Measurements from ENCODE around the gene CPXM1. TPM values are rescaled to one million over a fixed set of nuclear protein-coding genes. Genes with fewer than 3 reads are reported as not detected.
A peak's percentile ranks its signal among the peaks of the same experiment; 100 is the strongest.

Gene CPXM1
- total and polyA plus RNA-seq, 9 of the 15 experiments (the other 6 are each of a cell fraction or from before 2014, with no cell fraction given) = 0.04 to 1.1 (median 0.37) TPM; not detected in 2

GRCh38 chr20:2835331-2835796 lies 34.9 kb upstream of the CPXM1 start:
- CTCF ChIA-PET (ENCODE audit: low intra/inter-chr PET ratio) = no interaction called here
- BruUV-seq (replicated peaks) = no TSS peak
- in situ Hi-C loops (cut with MboI) = no loop called here

More at GRCh38 chr20:2835331-2835796, 34.9 kb upstream of the CPXM1 start:
- H2AFZ ChIP-seq (ENCODE audit: low read depth, low read length) = no peak overlapping the region
- 33% methylated on average over 5 of the region's 6 CpGs for WGBS (ENCODE audit: insufficient coverage, low coverage, missing lambda C conversion rate)
- intact Hi-C loops (cut with micrococcal nuclease) = no loop called here
- no peaks in the 10 kb centered on the region for H3K27me3 ChIP-seq (ENCODE audit: control insufficient read depth in 2 of 2, insufficient read depth in 2 of 2, low read length in 2 of 2)
- DNase-seq (ENCODE audit: extremely low read depth in 1 of 4, low spot score in 3 of 4) = peak in 1 of 4 experiments; percentile 1
- no peaks in the 10 kb centered on the region for H4K20me1 ChIP-seq (replicated peaks; ENCODE audit: control insufficient read depth, insufficient read depth, low read length)
- no peak overlapping the region for H3K4me3 ChIP-seq
- H3K9ac ChIP-seq (ENCODE audit: insufficient read depth in 1 of 2, low read depth in 2 of 2, low read length in 2 of 2) = no peak overlapping the region
- H3K4me2 ChIP-seq (ENCODE audit: insufficient read depth, low read length) = no peak overlapping the region
- no peaks in the 10 kb centered on the region; the same call in 2 of the 3 replicates for H3K79me2 ChIP-seq (ENCODE audit: control insufficient read depth, insufficient read depth, low read length)
- H3K4me1 ChIP-seq (replicated peaks in 1 of 2; ENCODE audit: control insufficient read depth in 2 of 2, insufficient read depth in 2 of 2, low read length in 2 of 2) = peaks cover 4 to 15% of the 10 kb centered on the region in 2 experiments; a peak in 3 of 5 replicates
- no peaks in the 10 kb centered on the region for H3K9me1 ChIP-seq (ENCODE audit: control insufficient read depth, insufficient read depth, low read length)
- H3K27ac ChIP-seq (ENCODE audit: extremely low read depth, low read depth, low read length) = no peak overlapping the region
- no peaks in the 10 kb centered on the region for H3K36me3 ChIP-seq (ENCODE audit: control insufficient read depth, insufficient read depth, low read length)
- no peaks in the 10 kb centered on the region for H3K9me3 ChIP-seq (replicated peaks; ENCODE audit: control insufficient read depth, insufficient read depth, low read depth, low read length)
- ATAC-seq = no peak
- FAIRE-seq = no peak
- POLR2A ChIA-PET = no interaction called here
- TF ChIP-seq PREB (CRISPR knock-in tag; IDR thresholded peaks at IDR 0.05) = no peak
- no peak for TF ChIP-seq CBX2 (IDR thresholded peaks at IDR 0.05; ENCODE audit: insufficient read depth, low read length, poor library complexity, severe bottlenecking)

All from K562 (cell line).